ENCODE data around the gene SEC14L1. TPM values are rescaled to one million over a fixed set of nuclear protein-coding genes. Genes with fewer than 3 reads are reported as not detected.

Gene SEC14L1
- total RNA-seq, 1 donor from 2014 or later: 144 TPM

- ATAC-seq (no peak), DNase-seq (no peak)
- Histone ChIP-seq H3K27ac (no peak overlapping the region), H3K36me3 (no peaks in the 10 kb centered on the region), H3K4me1 (peaks cover 7% of the 10 kb centered on the region), H3K4me3 (no peak overlapping the region), H3K9me3 (no peaks in the 10 kb centered on the region), H3K27me3 (no peaks in the 10 kb centered on the region)
- TF ChIP-seq CTCF (IDR thresholded peaks at IDR 0.05): no peak
- intact Hi-C loops (cut with DNase I): loop anchor here (5.0 kb wide), 1 partner anchor 150 kb away; no protein-coding TSS in a partner anchor
Observed at GRCh38 chr17:77242118-77242851, 101.5 kb downstream of the SEC14L1 start.

GRCh38 chr17:77245162-77245926 lies 104.6 kb downstream of the SEC14L1 start:
- ATAC-seq: no peak
- Histone ChIP-seq H3K27me3 (no peaks in the 10 kb centered on the region), H3K4me3 (no peak overlapping the region), H3K9me3 (no peaks in the 10 kb centered on the region), H3K36me3 (no peaks in the 10 kb centered on the region), H3K27ac (no peak overlapping the region), H3K4me1 (peaks cover 8% of the 10 kb centered on the region)
- no peak for DNase-seq
- no peak for TF ChIP-seq CTCF (IDR thresholded peaks at IDR 0.05)
- intact Hi-C loops (cut with DNase I): no loop called here

GRCh38 chr17:77246110-77247047 lies 105.6 kb downstream of the SEC14L1 start:
- DNase-seq: no peak
- peak overlapping the region; percentile 63 for H3K4me3 ChIP-seq
- H3K36me3 ChIP-seq: no peaks in the 10 kb centered on the region
- intact Hi-C loops (cut with DNase I): no loop called here
- no peaks in the 10 kb centered on the region for H3K27me3 ChIP-seq
- peaks cover 8% of the 10 kb centered on the region for H3K4me1 ChIP-seq
- no peak for TF ChIP-seq CTCF (IDR thresholded peaks at IDR 0.05)
- peak overlapping the region; percentile 66 for H3K27ac ChIP-seq
- H3K9me3 ChIP-seq: no peaks in the 10 kb centered on the region
- ATAC-seq: no peak

GRCh38 chr17:77247048-77247541 lies 106.3 kb downstream of the SEC14L1 start:
- H3K36me3 ChIP-seq: no peaks in the 10 kb centered on the region
- peak overlapping the region; percentile 63 for H3K4me3 ChIP-seq
- H3K4me1 ChIP-seq: peaks cover 8% of the 10 kb centered on the region
- intact Hi-C loops (cut with DNase I): no loop called here
- TF ChIP-seq CTCF (IDR thresholded peaks at IDR 0.05): peak; percentile 97
- ATAC-seq: peak; percentile 98
- no peaks in the 10 kb centered on the region for H3K27me3 ChIP-seq
- no peaks in the 10 kb centered on the region for H3K9me3 ChIP-seq
- peak; percentile 94 for DNase-seq
- peak overlapping the region; percentile 66 for H3K27ac ChIP-seq

- ATAC-seq (no peak), DNase-seq (no peak)
- Histone ChIP-seq H3K4me3 (no peak overlapping the region), H3K36me3 (no peaks in the 10 kb centered on the region), H3K27me3 (no peaks in the 10 kb centered on the region), H3K9me3 (no peaks in the 10 kb centered on the region), H3K4me1 (peaks cover 8% of the 10 kb centered on the region), H3K27ac (no peak overlapping the region)
- intact Hi-C loops (cut with DNase I): no loop called here
- no peak for TF ChIP-seq CTCF (IDR thresholded peaks at IDR 0.05)
Observed at GRCh38 chr17:77247609-77248008, 106.8 kb downstream of the SEC14L1 start.

Measured in upper lobe of right lung (tissue), 1 donor.